GM23248 (cell line): ENCODE results near the gene ABCB11. TPM values are rescaled to one million over a fixed set of nuclear protein-coding genes. Genes with fewer than 3 reads are reported as not detected.
"Not testable (repeated sequence)": the region's sequence is repeated elsewhere in the genome, so short reads cannot be mapped to it uniquely, and the experiment has no call there.

Source experiments
- DNase-seq: peaks from one replicate; pipeline ENCODE4 v3.0.0-alpha.2; 2015
- H2AFZ ChIP-seq: fragments of 200-600 bp; sonication (generic); 2 replicates; pipeline ENCODE4 v1.6.1; 2016; ENCODE audit warnings: antibody characterized with exemption
- H3F3A ChIP-seq: fragments of 200-600 bp; sonication (generic); 2 replicates; pipeline ENCODE4 v1.6.1; 2016; ENCODE audit warnings: mild to moderate bottlenecking, antibody characterized with exemption, mixed run types; ENCODE audit not compliant: insufficient read depth
- H3K27ac ChIP-seq: fragments of 200-600 bp; sonication (generic); 2 replicates; pipeline ENCODE4 v1.5.1; 2016; ENCODE audit warnings: mild to moderate bottlenecking
- H3K27me3 ChIP-seq: fragments of 200-600 bp; sonication (generic); replicated peaks from 2 replicates; pipeline ENCODE4 v1.6.1; 2016; ENCODE audit warnings: mild to moderate bottlenecking; ENCODE audit not compliant: insufficient read depth
- H3K36me3 ChIP-seq: fragments of 200-600 bp; sonication (generic); 2 replicates; pipeline ENCODE4 v1.6.1; 2016; ENCODE audit warnings: low read depth, mild to moderate bottlenecking
- H3K4me1 ChIP-seq: fragments of 200-600 bp; sonication (generic); 2 replicates; pipeline ENCODE4 v1.6.1; 2016; ENCODE audit warnings: mild to moderate bottlenecking; ENCODE audit not compliant: insufficient read depth
- H3K4me2 ChIP-seq: fragments of 200-600 bp; sonication (generic); one replicate; pipeline ENCODE4 v1.6.1; 2016; ENCODE audit warnings: mild to moderate bottlenecking; ENCODE audit not compliant: unreplicated experiment
- H3K4me3 ChIP-seq: fragments of 200-600 bp; sonication (generic); 2 replicates; pipeline ENCODE4 v1.5.1; 2016; ENCODE audit warnings: mild to moderate bottlenecking
- H3K79me2 ChIP-seq: fragments of 200-600 bp; sonication (generic); 2 replicates; pipeline ENCODE4 v1.6.1; 2016; ENCODE audit warnings: mild to moderate bottlenecking; ENCODE audit not compliant: insufficient read depth
- H3K9ac ChIP-seq: fragments of 200-600 bp; sonication (generic); 2 replicates; pipeline ENCODE4 v1.6.1; 2016; ENCODE audit warnings: mild to moderate bottlenecking
- H3K9me2 ChIP-seq: fragments of 200-600 bp; sonication (generic); 2 replicates; pipeline ENCODE4 v1.6.1; 2016; ENCODE audit warnings: mixed run types, mild to moderate bottlenecking, moderate library complexity; ENCODE audit not compliant: insufficient read depth
- H3K9me3 ChIP-seq: fragments of 200-600 bp; sonication (generic); one replicate; pipeline ENCODE4 v1.6.1; 2017; ENCODE audit warnings: low read depth
- H4K20me1 ChIP-seq: fragments of 200-600 bp; sonication (generic); 2 replicates; pipeline ENCODE4 v1.6.0; 2016; ENCODE audit not compliant: insufficient read depth
- EZH2 ChIP-seq: fragments of 200-600 bp; sonication (generic); IDR thresholded peaks from 2 replicates; pipeline ENCODE4 v1.6.1; 2018; ENCODE audit warnings: antibody characterized with exemption, mild to moderate bottlenecking; ENCODE audit not compliant: insufficient read depth, poor library complexity, severe bottlenecking
- EZH2phosphoT487 ChIP-seq: fragments of 200-600 bp; sonication (generic); IDR thresholded peaks from 2 replicates; pipeline ENCODE4 v1.6.1; 2018; ENCODE audit warnings: antibody characterized with exemption, moderate library complexity, mild to moderate bottlenecking, low read depth; ENCODE audit not compliant: insufficient read depth
- WGBS, 2 experiments: methylation state at CpG; one replicate each; pipeline ENCODE4 v1.1.6; 2015 to 2017; ENCODE audit warnings: low lambda C conversion rate in 2 of 2, low coverage in 1 of 2; ENCODE audit errors: missing lambda C conversion rate in 2 of 2; 5-methylcytosine and 5-hydroxymethylcytosine counted together
- in situ Hi-C: fragments of 300-500 bp; cut with MboI; formaldehyde crosslinking; loops from 2 replicates; pipeline ENCODE4 v1.15.0; 2020
- polyA plus RNA-seq: library from polyadenylated mRNA; unstranded; fragments of >200 nt; fragmentation: Nextera tagmentation; extraction: Ambion mirVana; gene quantifications from 2 replicates; pipeline ENCODE4 v1.2.1, GENCODE V29; 2016
- total RNA-seq: library from RNA; depleted of rRNA; stranded (reverse); fragments of >200 nt; shearing (Covaris generic); gene quantifications from 2 replicates; pipeline ENCODE4 v1.2.3, GENCODE V29; 2014; rRNA removed

The ABCB11 gene
- total and polyA plus RNA-seq, 2 experiments from 2014 or later: not detected

DNA sequence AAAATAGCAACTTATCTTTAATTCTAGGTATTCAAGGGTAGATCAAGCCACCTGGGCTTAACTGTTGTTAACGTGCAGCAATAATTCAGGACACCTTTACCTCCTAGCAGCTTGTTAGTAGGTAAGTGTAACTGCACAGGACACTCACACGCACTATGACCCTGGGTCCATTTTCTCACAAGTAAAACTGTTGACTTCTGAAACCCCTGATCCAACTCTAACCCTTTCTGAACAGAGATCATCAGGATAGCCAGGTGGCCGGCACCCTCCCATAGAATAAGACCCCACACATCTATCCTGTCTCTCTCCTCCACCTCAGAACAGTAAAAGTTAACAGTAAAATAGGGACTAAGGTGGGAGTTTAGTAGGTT lies 141.5 kb downstream of the ABCB11 start:
- H3F3A ChIP-seq: no peaks in the 10 kb centered on the region
- in situ Hi-C loops: no loop called here
- no peaks in the 10 kb centered on the region for H3K27me3 ChIP-seq
- DNase-seq: no peak
- 46 to 59% methylated on average over 3 of the region's 3 CpGs for WGBS, 2 experiments
- TF ChIP-seq EZH2 (no peak), EZH2phosphoT487 (no peak)
- peak overlapping the region; percentile 91 for H3K4me3 ChIP-seq
- H3K27ac ChIP-seq: no peak overlapping the region
- peak overlapping the region; percentile 98 for H2AFZ ChIP-seq
- H3K4me1 ChIP-seq: no peaks in the 10 kb centered on the region
- peak overlapping the region; percentile 75 for H3K9ac ChIP-seq
- no peaks in the 10 kb centered on the region for H3K36me3 ChIP-seq
- no peaks in the 10 kb centered on the region for H3K9me3 ChIP-seq
- no peaks in the 10 kb centered on the region for H3K9me2 ChIP-seq
- H3K79me2 ChIP-seq: peaks cover 12% of the 10 kb centered on the region; the same call in 1 of the 2 replicates
- peak overlapping the region; percentile 85 for H3K4me2 ChIP-seq
- H4K20me1 ChIP-seq: no peaks in the 10 kb centered on the region

DNA sequence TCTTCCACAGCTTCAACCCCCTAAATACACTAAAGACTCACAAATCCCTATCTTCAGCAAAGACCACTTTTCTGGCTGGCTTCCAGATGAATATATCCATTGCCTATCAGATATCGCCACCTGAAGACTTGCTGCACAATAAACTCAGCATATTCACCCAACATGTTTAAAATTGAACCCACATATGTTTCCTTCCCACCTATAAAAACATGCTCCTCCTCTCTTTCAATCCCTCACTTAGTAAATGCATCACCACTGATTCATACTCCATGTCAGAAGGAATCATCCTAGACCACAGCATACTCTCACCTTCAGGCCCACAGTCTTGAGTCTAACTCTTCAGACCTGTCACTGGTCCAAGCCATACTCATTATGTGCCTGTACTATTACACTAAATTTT lies 146.1 kb downstream of the ABCB11 start:
- H3K27ac ChIP-seq: no peak overlapping the region
- no peaks in the 10 kb centered on the region for H3F3A ChIP-seq
- no peak overlapping the region for H3K4me3 ChIP-seq
- TF ChIP-seq EZH2 (no peak), EZH2phosphoT487 (no peak)
- no peaks in the 10 kb centered on the region for H4K20me1 ChIP-seq
- no peaks in the 10 kb centered on the region for H3K9me3 ChIP-seq
- H3K9ac ChIP-seq: no peak overlapping the region
- H3K79me2 ChIP-seq: peaks cover 10% of the 10 kb centered on the region; the same call in 1 of the 2 replicates
- DNase-seq: peak; percentile 59
- WGBS, 2 experiments: 94 to 100% methylated on average over 1 of the region's 1 CpG
- no peak overlapping the region for H3K4me2 ChIP-seq
- H3K27me3 ChIP-seq: no peaks in the 10 kb centered on the region
- H3K4me1 ChIP-seq: no peaks in the 10 kb centered on the region
- no peak overlapping the region for H2AFZ ChIP-seq
- no peaks in the 10 kb centered on the region for H3K36me3 ChIP-seq
- H3K9me2 ChIP-seq: no peaks in the 10 kb centered on the region
- in situ Hi-C loops: no loop called here

DNA sequence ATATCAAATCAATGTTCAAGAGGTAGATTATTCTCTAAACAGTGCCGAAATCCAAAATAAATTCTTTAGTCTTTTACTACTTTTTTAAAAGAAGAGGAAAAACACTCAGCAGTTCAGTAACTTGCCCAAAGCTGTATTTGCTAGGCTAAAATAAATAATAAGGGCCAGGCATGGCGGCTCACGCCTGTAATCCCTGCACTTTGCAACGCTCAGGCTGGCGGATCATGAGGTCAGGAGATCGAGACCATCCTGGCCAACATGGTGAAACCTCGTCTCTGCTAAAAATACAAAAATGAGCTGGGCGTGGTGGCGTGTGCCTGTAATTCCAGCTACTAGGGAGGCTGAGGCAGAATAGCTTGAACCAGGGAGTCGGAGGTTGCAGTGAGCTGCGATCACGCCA lies 149.0 kb downstream of the ABCB11 start:
- H3K27me3 ChIP-seq, H3K4me2 ChIP-seq, H2AFZ ChIP-seq, H4K20me1 ChIP-seq, H3K9ac ChIP-seq, H3K4me3 ChIP-seq, H3K9me2 ChIP-seq, H3K79me2 ChIP-seq, in situ Hi-C loops, H3F3A ChIP-seq, H3K4me1 ChIP-seq, H3K27ac ChIP-seq, DNase-seq, H3K9me3 ChIP-seq, H3K36me3 ChIP-seq: not testable (repeated sequence)
- whole genome bisulfite sequencing, 2 experiments: 97 to 99% methylated on average over 12 of the region's 12 CpGs

DNA sequence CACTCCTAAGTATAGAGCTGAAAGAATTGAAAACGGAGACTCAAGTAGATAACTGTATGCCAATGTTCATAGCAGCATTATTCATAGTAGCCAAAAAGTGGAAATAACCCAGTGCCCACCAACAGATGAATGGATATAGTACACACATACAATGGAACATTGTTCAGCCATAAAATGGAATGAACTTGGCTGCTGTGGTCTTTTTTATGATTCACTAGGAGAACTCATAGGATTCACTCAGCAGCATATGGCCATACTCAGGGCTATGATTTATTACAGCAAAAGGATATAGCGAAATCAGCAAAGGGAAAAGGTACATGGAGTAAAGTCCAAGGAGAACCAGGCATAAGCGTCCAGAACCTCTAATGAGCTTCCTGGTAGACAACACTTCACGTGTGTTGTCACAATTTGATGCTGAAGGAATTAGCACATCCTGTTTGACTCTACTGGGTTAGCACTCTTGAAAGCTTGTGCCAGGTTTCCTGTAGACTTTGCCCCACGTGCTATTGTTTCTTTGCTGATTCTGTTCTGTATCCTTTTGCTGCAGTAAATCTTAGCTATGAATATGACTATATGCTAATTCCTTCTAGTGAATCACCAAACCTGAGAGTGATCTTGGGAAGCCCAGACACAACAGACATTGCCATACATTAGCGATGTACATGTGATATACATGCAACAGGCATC lies 156.6 kb downstream of the ABCB11 start:
- no peaks in the 10 kb centered on the region for H3F3A ChIP-seq
- WGBS, 2 experiments: 98 to 99% methylated on average over 6 of the region's 6 CpGs
- no peaks in the 10 kb centered on the region for H3K9me2 ChIP-seq
- H3K4me1 ChIP-seq: no peaks in the 10 kb centered on the region
- H3K9ac ChIP-seq: no peak overlapping the region
- no peaks in the 10 kb centered on the region for H4K20me1 ChIP-seq
- no peak for DNase-seq
- no peak overlapping the region for H3K27ac ChIP-seq
- no peak overlapping the region for H3K4me3 ChIP-seq
- no peak overlapping the region for H3K4me2 ChIP-seq
- in situ Hi-C loops: no loop called here
- no peaks in the 10 kb centered on the region for H3K79me2 ChIP-seq
- TF ChIP-seq EZH2phosphoT487: no peak
- no peak for TF ChIP-seq EZH2
- no peak overlapping the region for H2AFZ ChIP-seq
- H3K36me3 ChIP-seq: 0 out of 2 replicates have a peak, but pooled peaks cover 3% of the 10 kb centered on the region
- no peaks in the 10 kb centered on the region for H3K9me3 ChIP-seq
- H3K27me3 ChIP-seq: no peaks in the 10 kb centered on the region

DNA sequence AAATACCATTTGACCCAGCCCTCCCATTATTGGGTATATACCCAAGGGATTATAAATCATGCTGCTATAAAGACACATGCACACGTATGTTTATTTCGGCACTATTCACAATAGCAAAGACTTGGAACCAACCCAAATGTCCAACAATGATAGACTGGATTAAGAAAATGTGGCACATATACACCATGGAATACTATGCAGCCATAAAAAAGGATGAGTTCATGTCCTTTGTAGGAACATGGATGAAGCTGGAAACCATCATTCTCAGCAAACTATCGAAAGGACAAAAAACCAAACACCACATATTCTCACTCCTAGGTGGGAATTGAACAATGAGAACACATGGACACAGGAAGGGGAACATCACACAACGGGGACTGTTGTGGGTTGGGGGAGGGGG lies 160.3 kb downstream of the ABCB11 start:
- 93 to 98% methylated on average over 4 of the region's 4 CpGs for WGBS, 2 experiments

More for the DNA sequence above, 160.3 kb downstream of the ABCB11 start:
- H3K4me1 ChIP-seq, H3K9me3 ChIP-seq, H3K9me2 ChIP-seq, in situ Hi-C loops, H3K4me3 ChIP-seq, DNase-seq, H4K20me1 ChIP-seq, H3K4me2 ChIP-seq, H3K36me3 ChIP-seq, H3K27ac ChIP-seq, H3K79me2 ChIP-seq, H3F3A ChIP-seq, H2AFZ ChIP-seq, H3K9ac ChIP-seq, H3K27me3 ChIP-seq: not testable (repeated sequence)

Other genes with a start within 250 kb of the ABCB11 start
- 0.54 TPM in 1 of 2 replicates, not detected in the other for gene NOSTRIN, start 228.7 kb downstream of the ABCB11 start, total RNA-seq
- gene NOSTRIN, start 228.7 kb downstream of the ABCB11 start, polyA plus RNA-seq: 0.23 and 0.45 TPM in 2 replicates
- gene SPC25, start 140.9 kb downstream of the ABCB11 start, total RNA-seq: 3.4 and 3.7 TPM in 2 replicates
- gene SPC25, start 140.9 kb downstream of the ABCB11 start, polyA plus RNA-seq: 11.8 and 11.9 TPM in 2 replicates
- not detected in 2 replicates for gene G6PC2, start 130.0 kb downstream of the ABCB11 start, total RNA-seq
- gene G6PC2, start 130.0 kb downstream of the ABCB11 start, polyA plus RNA-seq: not detected in 2 replicates
- not detected in 2 replicates for gene DHRS9, start 38.2 kb upstream of the ABCB11 start, total RNA-seq
- gene DHRS9, start 38.2 kb upstream of the ABCB11 start, polyA plus RNA-seq: not detected in 2 replicates